Astrocyte (in vitro differentiated cells and primary cell): ENCODE results near the gene SUSD3.

Experiments used
- CTCF ChIP-seq: IDR thresholded peaks from 2 replicates; pipeline ENCODE4 v1.5.1; 2011; ENCODE audit warnings: low read depth, mild to moderate bottlenecking, inconsistent platforms, low read length, moderate library complexity; ENCODE audit not compliant: insufficient read depth
- EZH2 ChIP-seq: IDR thresholded peaks from 2 replicates; pipeline ENCODE4 v1.6.1; 2012; ENCODE audit warnings: mild to moderate bottlenecking, low read length, inconsistent platforms; ENCODE audit not compliant: insufficient read depth

GRCh38 chr9:93038918-93039317, 19.6 kb upstream of the SUSD3 start:
- TF ChIP-seq CTCF: no peak
- no peak for TF ChIP-seq EZH2
